CD14-positive monocyte (primary cell): Measurements from ENCODE around the gene OR10A4. TPM values are rescaled to one million over a fixed set of nuclear protein-coding genes. Genes with fewer than 3 reads are reported as not detected.

Experiments
- DNase-seq, 3 donors: peaks; one replicate each; pipeline ENCODE4 v3.0.0-alpha.2; 2011 to 2022
- H2AFZ ChIP-seq: 2 replicates; pipeline ENCODE4 v1.6.0; 2012; ENCODE audit warnings: mild to moderate bottlenecking, low read depth, low read length, inconsistent platforms; ENCODE audit not compliant: insufficient read depth, poor library complexity, severe bottlenecking
- H3K27ac ChIP-seq, 2 donors: 1 replicate in 1 of 2; 2 replicates in 1 of 2; pipeline ENCODE4 v1.5.1; 2012 to 2013; ENCODE audit warnings: low read length in 2 of 2, control low read depth in 1 of 2, inconsistent platforms in 1 of 2, low read depth in 1 of 2, mild to moderate bottlenecking in 1 of 2
- H3K27me3 ChIP-seq, 2 donors: one replicate each; pipeline versions ENCODE4 v1.6.0 to v1.6.1; 2011 to 2013; ENCODE audit warnings: low read length in 2 of 2; ENCODE audit not compliant: control insufficient read depth in 2 of 2, insufficient read depth in 2 of 2
- H3K36me3 ChIP-seq, 2 donors: replicated peaks in 1 of 2; 1 replicate in 1 of 2; 2 replicates in 1 of 2; pipeline versions ENCODE4 v1.5.1 to v1.6.1; 2012 to 2013; ENCODE audit warnings: low read length in 2 of 2, control low read depth in 1 of 2, inconsistent platforms in 1 of 2, mild to moderate bottlenecking in 1 of 2; ENCODE audit not compliant: insufficient read depth in 2 of 2, control insufficient read depth in 1 of 2
- H3K4me1 ChIP-seq, 2 donors: 1 replicate in 1 of 2; 2 replicates in 1 of 2; pipeline versions ENCODE4 v1.5.1 to v1.6.1; 2012 to 2013; ENCODE audit warnings: low read length in 2 of 2, control low read depth in 1 of 2, inconsistent platforms in 1 of 2, mild to moderate bottlenecking in 1 of 2, moderate library complexity in 1 of 2; ENCODE audit not compliant: insufficient read depth in 2 of 2, control insufficient read depth in 1 of 2
- H3K4me2 ChIP-seq: replicated peaks from 2 replicates; pipeline ENCODE3; 2012; ENCODE audit warnings: low read length, moderate library complexity, mild to moderate bottlenecking; ENCODE audit not compliant: poor library complexity, severe bottlenecking; ENCODE audit errors: extremely low read depth
- H3K4me3 ChIP-seq, 3 experiments: fragments of 200-600 bp in 1 of 3; sonication (generic) in 1 of 3; replicated peaks in 1 of 3; 1 replicate in 2 of 3; 2 replicates in 1 of 3; pipeline ENCODE4 v1.5.1; 2011 to 2013; ENCODE audit warnings: low read length in 3 of 3, mild to moderate bottlenecking in 3 of 3, control low read depth in 2 of 3, low read depth in 2 of 3, inconsistent platforms in 1 of 3, moderate library complexity in 1 of 3
- H3K79me2 ChIP-seq: 2 replicates; pipeline ENCODE4 v1.6.0; 2012; ENCODE audit warnings: mild to moderate bottlenecking, control low read depth, inconsistent platforms, low read length, moderate library complexity; ENCODE audit not compliant: insufficient read depth
- H3K9ac ChIP-seq: 2 replicates; pipeline ENCODE4 v1.6.0; 2017; ENCODE audit warnings: low read length, mild to moderate bottlenecking; ENCODE audit not compliant: insufficient read depth, poor library complexity, severe bottlenecking
- H3K9me3 ChIP-seq, 2 donors: replicated peaks in 1 of 2; 1 replicate in 1 of 2; 2 replicates in 1 of 2; pipeline versions ENCODE4 v1.5.1 to v1.6.1; 2012 to 2013; ENCODE audit warnings: low read length in 2 of 2, control low read depth in 1 of 2; ENCODE audit not compliant: control insufficient read depth in 1 of 2, insufficient read depth in 1 of 2
- H4K20me1 ChIP-seq: 2 replicates; pipeline ENCODE4 v1.6.0; 2012; ENCODE audit warnings: mild to moderate bottlenecking, low read length, control low read depth, moderate library complexity; ENCODE audit not compliant: insufficient read depth
- H3K27ac Mint-ChIP-seq, 7 donors: one replicate each; pipeline ENCODE4 v1.8.0; 2020; ENCODE audit warnings: mild to moderate bottlenecking in 7 of 7, mixed read lengths in 7 of 7, moderate library complexity in 6 of 7, inconsistent platforms in 2 of 7
- H3K27me3 Mint-ChIP-seq, 3 donors: one replicate each; pipeline ENCODE4 v1.8.0; 2021 to 2022; ENCODE audit warnings: low read depth in 3 of 3, mild to moderate bottlenecking in 3 of 3, mixed read lengths in 3 of 3, moderate library complexity in 3 of 3, inconsistent platforms in 1 of 3
- H3K36me3 Mint-ChIP-seq, 2 donors: one replicate each; pipeline ENCODE4 v1.8.0; 2020; ENCODE audit warnings: mixed read lengths in 2 of 2, inconsistent platforms in 1 of 2, mild to moderate bottlenecking in 1 of 2
- H3K4me1 Mint-ChIP-seq: one replicate; pipeline ENCODE4 v1.8.0; 2020; ENCODE audit warnings: mild to moderate bottlenecking, mixed read lengths
- H3K4me3 Mint-ChIP-seq, 2 donors: one replicate each; pipeline ENCODE4 v1.8.0; 2020; ENCODE audit warnings: mild to moderate bottlenecking in 2 of 2, mixed read lengths in 2 of 2, moderate library complexity in 1 of 2
- H3K9me3 Mint-ChIP-seq, 7 donors: one replicate each; pipeline ENCODE4 v1.8.0; 2020 to 2022; ENCODE audit warnings: mixed read lengths in 7 of 7, mild to moderate bottlenecking in 6 of 7, moderate library complexity in 6 of 7, inconsistent platforms in 2 of 7
- WGBS: methylation state at CpG from one replicate; pipeline ENCODE4 v1.1.5; 2013; ENCODE audit warnings: missing lambda C conversion rate; ENCODE audit not compliant: insufficient coverage; 5-methylcytosine and 5-hydroxymethylcytosine counted together
- intact Hi-C, 2 donors: fragments of 100-400 bp; cut with micrococcal nuclease; formaldehyde crosslinking; loops; one replicate each; pipeline versions ENCODE4 v1.15.0 to v1.15.1; 2023
- polyA plus RNA-seq, 3 donors: library from polyadenylated mRNA; depleted of rRNA in 1 of 3; unstranded in 2 of 3; stranded (reverse) in 1 of 3; fragments of 300-500 nt in 2 of 3; fragments of >200 nt in 1 of 3; fragmentation: Illumina TruSeq in 2 of 3; gene quantifications; 1 replicate in 2 of 3; 2 replicates in 1 of 3; pipeline ENCODE4 v1.2.3, GENCODE V29; 2012 to 2021
- TF ChIP-seq, protein P1 (sequence below): fragments of 200-600 bp; IDR thresholded peaks from one replicate; pipeline ENCODE4 v1.8.0; 2022; ENCODE audit warnings: antibody characterized with exemption, mild to moderate bottlenecking

OR10A4 gene
- polyA plus RNA-seq, 3 donors, result not detected

DNA sequence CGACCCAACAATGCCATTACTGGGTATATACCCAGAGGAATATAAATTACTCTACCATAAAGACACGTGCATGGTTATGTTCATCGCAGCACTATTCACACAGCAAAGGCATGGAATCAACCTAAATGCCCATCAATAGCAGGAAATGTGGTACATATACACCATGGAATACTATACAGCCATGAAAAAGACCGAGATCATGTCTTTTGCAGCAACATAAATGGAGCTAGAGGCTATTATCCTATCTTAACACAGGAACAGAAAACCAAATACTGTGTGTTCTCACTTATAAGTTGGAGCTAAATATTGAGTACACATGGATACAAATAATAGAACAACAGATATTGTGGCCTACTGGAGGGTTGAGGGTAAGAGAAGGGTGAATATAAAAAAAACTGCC, 12.4 kb downstream of the OR10A4 start:
- H3K27me3 ChIP-seq, result no peaks in the 10 kb centered on the region

DNA sequence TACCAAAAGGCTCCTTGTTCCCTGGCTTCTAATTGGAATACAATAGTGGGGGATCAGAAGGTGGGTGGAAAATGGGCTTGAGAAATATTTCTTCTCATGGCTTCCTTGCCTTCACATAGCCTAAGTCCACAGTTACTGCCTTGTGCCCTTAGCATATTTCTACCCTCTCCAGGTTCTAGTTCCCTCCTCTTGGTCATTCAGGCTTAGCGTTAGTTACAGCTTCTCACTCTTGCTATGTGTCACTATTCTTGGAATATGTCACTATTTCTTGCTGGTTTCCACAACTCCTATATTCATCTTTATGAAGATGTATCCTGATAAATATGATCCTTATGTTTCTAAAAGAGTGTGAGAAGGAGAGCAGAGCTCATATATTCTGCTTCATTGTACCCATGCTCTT, 13.4 kb downstream of the OR10A4 start:
- WGBS, result 100% methylated on average over 1 of the region's 1 CpG
- Histone ChIP-seq H3K79me2 (no peaks in the 10 kb centered on the region), H3K9me3 (no peaks in the 10 kb centered on the region), H3K9ac (no peak overlapping the region), H2AFZ (no peak overlapping the region), H3K4me2 (no peak overlapping the region), H3K27ac (no peak overlapping the region), H3K4me3 (no peak overlapping the region), H3K4me1 (no peaks in the 10 kb centered on the region), H4K20me1 (no peaks in the 10 kb centered on the region), H3K27me3 (no peaks in the 10 kb centered on the region), H3K36me3 (no peaks in the 10 kb centered on the region)
- no peaks in the 10 kb centered on the region for H3K4me1 Mint-ChIP-seq
- TF ChIP-seq, protein P1, sequence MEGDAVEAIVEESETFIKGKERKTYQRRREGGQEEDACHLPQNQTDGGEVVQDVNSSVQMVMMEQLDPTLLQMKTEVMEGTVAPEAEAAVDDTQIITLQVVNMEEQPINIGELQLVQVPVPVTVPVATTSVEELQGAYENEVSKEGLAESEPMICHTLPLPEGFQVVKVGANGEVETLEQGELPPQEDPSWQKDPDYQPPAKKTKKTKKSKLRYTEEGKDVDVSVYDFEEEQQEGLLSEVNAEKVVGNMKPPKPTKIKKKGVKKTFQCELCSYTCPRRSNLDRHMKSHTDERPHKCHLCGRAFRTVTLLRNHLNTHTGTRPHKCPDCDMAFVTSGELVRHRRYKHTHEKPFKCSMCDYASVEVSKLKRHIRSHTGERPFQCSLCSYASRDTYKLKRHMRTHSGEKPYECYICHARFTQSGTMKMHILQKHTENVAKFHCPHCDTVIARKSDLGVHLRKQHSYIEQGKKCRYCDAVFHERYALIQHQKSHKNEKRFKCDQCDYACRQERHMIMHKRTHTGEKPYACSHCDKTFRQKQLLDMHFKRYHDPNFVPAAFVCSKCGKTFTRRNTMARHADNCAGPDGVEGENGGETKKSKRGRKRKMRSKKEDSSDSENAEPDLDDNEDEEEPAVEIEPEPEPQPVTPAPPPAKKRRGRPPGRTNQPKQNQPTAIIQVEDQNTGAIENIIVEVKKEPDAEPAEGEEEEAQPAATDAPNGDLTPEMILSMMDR, result no peak
- intact Hi-C loops, result no loop called here
- DNase-seq, result no peak
- H3K27me3 Mint-ChIP-seq, result peaks cover 2 to 10% (median 3%) of the 10 kb centered on the region in 3 donors
- no peaks in the 10 kb centered on the region for H3K36me3 Mint-ChIP-seq
- H3K9me3 Mint-ChIP-seq, result peaks cover 0 to 4% (median 3%) of the 10 kb centered on the region in 7 donors
- no peak overlapping the region for H3K27ac Mint-ChIP-seq
- H3K4me3 Mint-ChIP-seq, result no peak overlapping the region

More for the DNA sequence above, 12.4 kb downstream of the OR10A4 start:
- no peak overlapping the region for H3K27ac ChIP-seq
- H3K9me3 ChIP-seq, result no peaks in the 10 kb centered on the region
- H3K4me1 ChIP-seq, result no peaks in the 10 kb centered on the region
- Mint-ChIP-seq H3K27me3 (peaks cover 2 to 10% (median 3%) of the 10 kb centered on the region in 3 donors), H3K36me3 (no peaks in the 10 kb centered on the region), H3K9me3 (peaks cover 0 to 4% (median 3%) of the 10 kb centered on the region in 7 donors), H3K4me3 (no peak overlapping the region), H3K27ac (no peak overlapping the region), H3K4me1 (no peaks in the 10 kb centered on the region)
- intact Hi-C loops, result no loop called here
- 93% methylated on average over 2 of the region's 4 CpGs for WGBS
- TF ChIP-seq, protein P1, result no peak
- no peaks in the 10 kb centered on the region for H3K79me2 ChIP-seq
- H2AFZ ChIP-seq, result no peak overlapping the region
- no peaks in the 10 kb centered on the region for H4K20me1 ChIP-seq
- no peak overlapping the region for H3K4me2 ChIP-seq
- H3K4me3 ChIP-seq, result no peak overlapping the region
- no peak for DNase-seq
- H3K36me3 ChIP-seq, result no peaks in the 10 kb centered on the region
- no peak overlapping the region for H3K9ac ChIP-seq
